ENCODE measurements around the gene RMP24.

- TF ChIP-seq, protein P1, sequence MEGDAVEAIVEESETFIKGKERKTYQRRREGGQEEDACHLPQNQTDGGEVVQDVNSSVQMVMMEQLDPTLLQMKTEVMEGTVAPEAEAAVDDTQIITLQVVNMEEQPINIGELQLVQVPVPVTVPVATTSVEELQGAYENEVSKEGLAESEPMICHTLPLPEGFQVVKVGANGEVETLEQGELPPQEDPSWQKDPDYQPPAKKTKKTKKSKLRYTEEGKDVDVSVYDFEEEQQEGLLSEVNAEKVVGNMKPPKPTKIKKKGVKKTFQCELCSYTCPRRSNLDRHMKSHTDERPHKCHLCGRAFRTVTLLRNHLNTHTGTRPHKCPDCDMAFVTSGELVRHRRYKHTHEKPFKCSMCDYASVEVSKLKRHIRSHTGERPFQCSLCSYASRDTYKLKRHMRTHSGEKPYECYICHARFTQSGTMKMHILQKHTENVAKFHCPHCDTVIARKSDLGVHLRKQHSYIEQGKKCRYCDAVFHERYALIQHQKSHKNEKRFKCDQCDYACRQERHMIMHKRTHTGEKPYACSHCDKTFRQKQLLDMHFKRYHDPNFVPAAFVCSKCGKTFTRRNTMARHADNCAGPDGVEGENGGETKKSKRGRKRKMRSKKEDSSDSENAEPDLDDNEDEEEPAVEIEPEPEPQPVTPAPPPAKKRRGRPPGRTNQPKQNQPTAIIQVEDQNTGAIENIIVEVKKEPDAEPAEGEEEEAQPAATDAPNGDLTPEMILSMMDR (IDR thresholded peaks at IDR 0.05 in 4 of 5, conservative IDR thresholded peaks at IDR 0.05 in 1 of 5): no peak
- TF ChIP-seq POLR2A (IDR thresholded peaks at IDR 0.05): no peak
Observed at GRCh38 chr18:35942133-35942532, 30.3 kb upstream of the RMP24 start.

All from gastrocnemius medialis (tissue), 4 donors.